HG02571 (cell line): Measurements from ENCODE around the gene ASTN2.

Experiments used
- ATAC-seq: cut with Tn5 transposase; IDR thresholded peaks from one replicate; pipeline ENCODE4 v1.9.1; 2021; ENCODE audit warnings: mild to moderate bottlenecking, moderate library complexity; ENCODE audit not compliant: unreplicated experiment

ASTN2 gene

GRCh38 chr9:116409638-116410037, 1005.2 kb downstream of the ASTN2 start:
- ATAC-seq, result no peak

DNA sequence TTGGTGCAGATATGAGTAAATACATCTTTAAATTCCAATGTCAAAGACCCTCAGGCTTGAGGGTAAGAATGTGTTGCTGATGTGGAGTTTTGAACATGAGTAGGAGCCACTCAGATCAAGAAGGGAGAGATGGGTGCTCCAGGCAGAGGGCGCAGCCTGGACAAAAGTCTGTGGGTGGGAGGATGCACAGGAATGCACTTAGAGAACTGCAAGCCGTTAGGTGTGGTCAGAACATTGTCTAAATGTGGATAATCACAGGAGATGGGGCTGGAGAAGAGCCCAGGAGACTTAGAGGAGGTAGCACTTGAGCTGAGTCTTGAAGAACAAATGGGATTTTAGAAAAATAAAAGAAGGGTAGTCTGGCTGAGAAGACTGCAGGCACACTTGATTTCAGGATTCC, 1005.7 kb downstream of the ASTN2 start:
- ATAC-seq, result no peak

DNA sequence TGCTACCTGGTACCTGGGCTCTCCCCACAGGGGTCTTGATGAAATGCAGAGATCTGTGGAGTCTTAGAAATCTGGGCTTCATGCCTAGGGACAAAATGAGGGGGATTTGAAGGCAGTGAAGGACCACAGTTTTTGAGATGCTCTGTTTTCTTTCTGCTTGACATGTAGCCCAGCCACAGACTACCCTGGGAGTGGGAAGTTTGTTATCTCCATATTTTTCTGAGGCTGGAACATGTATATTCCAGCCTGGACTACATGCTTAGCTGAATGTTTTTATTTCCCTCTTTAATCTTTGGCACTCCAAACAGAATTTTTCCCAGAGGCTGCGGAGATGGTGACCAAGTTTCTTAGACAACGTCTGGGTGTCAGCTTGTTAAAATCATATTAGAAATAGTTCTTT, 1008.4 kb downstream of the ASTN2 start:
- no peak for ATAC-seq

DNA sequence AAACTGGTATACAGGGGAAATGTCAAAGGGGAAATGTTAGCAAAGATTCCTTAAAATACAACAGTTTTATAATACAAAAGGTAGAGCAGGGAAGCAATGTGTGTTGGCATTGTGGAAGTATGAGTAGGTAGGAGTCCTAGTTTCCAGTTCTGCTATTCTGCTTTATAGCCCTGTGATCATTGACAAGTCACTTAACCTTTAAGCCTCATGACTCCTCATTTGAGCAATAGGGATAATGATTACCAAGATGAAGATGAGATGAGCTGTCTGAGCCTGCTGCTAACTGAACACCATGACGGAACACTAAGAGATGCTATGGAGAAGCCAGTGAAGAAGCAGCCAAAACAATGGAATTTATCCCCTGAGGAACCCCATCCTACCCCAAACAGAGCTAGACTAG, 1009.5 kb downstream of the ASTN2 start:
- ATAC-seq, result no peak

GRCh38 chr9:116404228-116404627, 1010.6 kb downstream of the ASTN2 start:
- no peak for ATAC-seq

DNA sequence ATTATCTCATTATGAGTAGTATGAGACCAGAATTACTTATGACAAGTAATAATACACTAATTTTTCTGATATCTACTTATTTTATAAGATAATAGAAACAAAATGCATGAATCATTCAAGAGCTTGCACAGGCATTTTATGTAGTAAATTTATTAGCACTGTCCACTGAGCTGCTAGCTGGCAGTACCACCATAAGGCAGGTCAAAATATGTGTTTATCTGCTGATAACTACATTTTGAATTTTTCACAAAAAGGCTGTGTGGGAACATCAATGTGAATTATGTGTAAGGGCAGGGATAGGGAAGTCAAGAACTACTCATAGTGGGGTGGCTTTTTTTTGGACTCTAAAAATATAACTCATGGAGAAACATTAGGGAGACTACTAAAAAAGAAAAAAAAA, 1011.7 kb downstream of the ASTN2 start:
- ATAC-seq, result no peak

GRCh38 chr9:116395699-116396037, 1019.2 kb downstream of the ASTN2 start:
- no peak for ATAC-seq

DNA sequence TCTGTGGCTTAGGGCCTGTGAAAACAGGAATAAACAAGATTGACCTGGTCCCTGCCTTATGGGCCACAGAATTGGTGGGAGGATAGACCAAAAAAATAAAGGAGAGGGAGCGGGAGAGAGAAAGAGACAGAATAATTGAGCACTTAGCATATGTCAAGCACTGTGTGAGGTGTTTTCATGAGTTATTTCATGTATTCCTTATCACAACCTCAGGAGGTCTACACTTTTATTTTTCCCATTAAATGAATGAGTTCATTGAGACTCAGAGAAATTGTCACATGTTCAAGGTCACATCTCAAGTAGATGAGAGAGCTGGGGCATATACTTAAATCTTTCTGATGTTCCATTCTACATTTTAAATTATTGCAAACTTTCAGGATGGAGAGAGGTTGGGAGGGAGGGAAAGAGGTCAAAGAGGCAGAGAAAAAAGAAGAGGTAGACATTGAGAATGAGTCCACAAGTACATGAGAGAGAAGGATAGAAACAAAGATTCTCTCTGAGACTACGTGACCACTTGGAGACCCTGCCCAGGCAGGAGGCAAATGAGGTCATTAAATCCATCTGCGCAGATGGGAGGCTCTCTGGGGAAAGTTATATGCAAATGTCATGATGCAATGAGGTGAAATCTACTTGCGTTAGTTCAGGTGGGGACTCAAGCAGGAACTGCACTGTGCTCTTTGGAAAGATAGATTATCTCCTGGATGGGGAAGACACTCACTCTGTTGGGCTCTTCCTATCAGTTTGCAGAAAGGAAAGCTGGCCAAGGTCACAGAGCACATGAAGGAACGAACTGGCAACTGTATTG, 1019.8 kb downstream of the ASTN2 start:
- ATAC-seq, result no peak

GRCh38 chr9:116394070-116394469, 1020.8 kb downstream of the ASTN2 start:
- ATAC-seq, result no peak

DNA sequence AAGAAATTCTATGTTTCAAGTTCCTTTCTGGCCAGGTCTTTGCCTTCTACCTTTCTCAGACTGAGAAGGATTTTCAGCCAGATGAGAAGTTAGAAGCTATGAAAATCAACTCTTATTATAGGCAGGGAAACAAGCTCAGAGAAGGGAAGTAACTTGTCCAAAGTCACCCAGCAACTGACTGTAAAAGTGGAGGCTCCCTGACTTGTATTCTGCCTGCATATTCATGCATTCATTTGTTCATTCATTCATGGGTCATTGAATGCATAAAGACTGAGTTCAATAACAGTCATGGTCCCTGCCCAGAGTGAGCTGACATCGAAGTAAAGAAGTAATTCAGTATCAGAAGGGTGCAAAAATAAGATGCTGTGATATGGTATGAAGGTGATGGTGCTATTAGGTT, 1021.7 kb downstream of the ASTN2 start:
- ATAC-seq, result no peak

- no peak for ATAC-seq
Observed at GRCh38 chr9:116391306-116391900, 1023.5 kb downstream of the ASTN2 start.

- ATAC-seq, result no peak
Observed at GRCh38 chr9:116390303-116391228, 1024.3 kb downstream of the ASTN2 start.

- ATAC-seq, result no peak
Observed at GRCh38 chr9:116389541-116390302, 1025.1 kb downstream of the ASTN2 start.

DNA sequence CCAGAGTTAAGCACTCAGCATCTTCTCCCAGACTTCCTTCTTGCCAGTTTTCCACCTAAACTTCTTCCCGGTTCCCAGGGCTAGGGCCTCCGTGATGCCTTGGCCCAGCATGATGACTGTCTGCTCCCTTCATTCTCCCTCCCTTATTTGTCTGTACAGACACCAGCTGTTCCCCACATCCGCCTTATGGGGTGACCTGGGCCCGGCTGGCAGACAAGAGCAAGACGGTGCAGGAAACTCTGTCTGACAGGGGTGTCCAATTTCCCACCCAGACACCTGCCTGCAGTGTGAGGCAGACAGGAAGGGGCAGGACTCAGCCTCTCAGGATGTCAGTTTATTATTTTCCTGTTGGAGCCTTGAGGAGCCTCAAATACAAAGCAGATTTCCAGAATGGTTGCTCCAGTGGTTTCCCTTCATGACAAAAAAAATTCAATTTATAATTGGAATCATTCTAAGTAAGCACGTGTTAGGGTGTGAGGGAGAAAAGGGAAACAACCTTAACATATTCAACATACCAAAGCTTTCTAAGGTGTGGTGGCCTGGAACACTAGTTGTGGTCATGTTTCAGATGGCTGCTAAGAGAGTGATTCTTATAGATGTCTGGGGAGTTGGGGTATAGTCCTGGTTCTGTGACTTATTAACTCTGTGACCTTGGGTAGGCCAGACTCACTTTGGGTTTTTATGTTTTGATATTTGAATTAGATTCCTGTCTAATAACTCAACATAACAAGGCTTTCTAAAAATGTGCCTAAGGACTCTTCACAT, 1026.7 kb downstream of the ASTN2 start:
- no peak for ATAC-seq

DNA sequence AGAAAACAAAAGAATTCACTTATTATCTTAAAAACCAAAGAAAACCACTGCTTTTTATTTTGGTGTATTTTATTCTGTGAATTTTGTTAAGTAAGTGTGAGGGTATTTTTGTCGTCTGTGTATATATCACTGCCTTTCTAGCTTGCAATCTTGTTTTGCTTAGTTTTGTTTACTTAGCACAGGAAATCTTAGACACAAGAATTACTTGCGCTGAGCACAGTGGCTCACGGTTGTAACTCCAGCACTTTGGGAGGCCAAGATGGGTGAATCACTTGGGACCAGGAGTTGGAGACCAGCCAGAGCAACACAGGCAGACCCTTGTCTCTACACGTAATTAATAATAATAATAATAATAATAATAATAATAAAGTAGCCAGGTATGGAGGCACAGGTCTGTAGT, 1030.9 kb downstream of the ASTN2 start:
- no peak for ATAC-seq

DNA sequence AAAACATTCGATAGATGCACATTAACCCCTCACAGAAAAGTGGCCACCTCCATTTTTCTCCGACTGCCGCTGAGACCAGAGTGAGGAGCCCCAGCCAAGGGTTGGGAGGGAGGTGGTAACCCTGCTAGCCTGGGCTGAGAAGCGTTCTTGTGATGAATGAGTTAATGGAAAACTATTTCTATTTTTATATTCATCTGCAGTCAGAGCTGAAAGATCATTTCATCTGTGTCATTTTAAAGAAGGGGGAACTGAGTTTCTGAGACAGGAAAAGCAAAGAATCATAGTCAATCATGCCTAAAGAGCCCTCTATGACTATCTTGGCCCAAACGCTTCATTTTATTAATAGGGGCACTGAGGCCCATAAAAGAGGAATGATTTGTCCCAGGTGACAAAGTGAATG, 1031.7 kb downstream of the ASTN2 start:
- ATAC-seq, result no peak

- ATAC-seq, result no peak
Observed at GRCh38 chr9:116382053-116382452, 1032.8 kb downstream of the ASTN2 start.

DNA sequence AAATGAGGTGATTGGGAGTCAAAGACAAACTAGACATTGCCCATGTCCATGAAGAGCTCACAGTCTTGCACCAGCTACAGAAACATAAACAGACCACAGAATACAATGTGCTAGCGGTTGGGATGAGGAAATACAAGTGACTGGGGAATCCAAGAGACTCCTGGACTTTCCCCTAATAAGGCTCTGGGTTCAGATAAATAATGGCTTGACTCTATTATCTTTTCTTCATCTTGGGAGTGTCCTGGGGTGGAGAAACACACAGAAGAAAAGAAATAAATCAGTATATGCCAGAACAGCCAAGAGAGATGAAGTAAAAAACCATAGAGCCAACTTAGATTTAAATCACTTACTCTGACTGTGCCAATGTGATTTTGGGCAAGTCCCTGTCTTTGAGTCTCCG, 1033.5 kb downstream of the ASTN2 start:
- no peak for ATAC-seq

DNA sequence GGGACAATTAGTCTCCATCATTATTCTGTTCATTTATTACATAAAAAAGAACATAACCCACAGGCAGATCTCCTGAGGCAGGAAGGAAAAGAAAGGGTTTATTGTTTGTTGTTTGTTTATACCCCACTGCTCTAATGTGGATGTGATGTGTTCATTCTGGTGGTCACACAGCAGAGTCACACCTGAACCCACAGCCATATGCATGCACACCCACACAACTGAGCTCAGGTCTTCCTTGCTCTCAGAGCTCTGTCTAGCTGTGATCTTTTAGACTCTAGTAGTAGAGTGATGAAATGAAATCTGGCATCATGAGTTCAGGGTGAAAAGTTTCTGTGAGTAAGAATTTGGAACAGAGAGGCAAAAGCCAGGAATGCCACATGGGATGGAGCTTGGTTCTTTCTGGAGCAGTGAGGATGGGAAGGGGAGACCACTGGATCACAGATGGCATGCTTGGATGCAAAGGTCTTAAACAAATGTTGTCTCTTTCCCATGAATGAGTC, 1034.3 kb downstream of the ASTN2 start:
- ATAC-seq, result no peak

DNA sequence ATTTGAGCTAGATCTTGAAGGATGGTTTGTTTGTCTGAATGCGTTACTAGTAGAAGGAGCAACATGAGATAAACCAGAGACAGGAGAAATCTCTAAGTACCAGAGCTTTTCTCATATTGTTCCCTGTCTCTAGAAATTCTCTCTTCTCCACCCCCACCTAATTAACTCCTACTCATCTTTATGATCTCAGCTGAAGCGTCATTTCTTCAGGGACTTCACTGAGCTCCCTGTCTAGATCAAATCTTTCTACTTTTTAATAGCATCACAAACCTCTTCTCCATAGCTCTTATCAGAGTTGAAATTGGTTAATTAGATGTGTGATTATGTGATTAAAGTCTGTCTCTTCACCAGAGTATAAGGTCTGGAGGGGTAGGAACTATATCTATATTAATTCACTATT, 1035.0 kb downstream of the ASTN2 start:
- no peak for ATAC-seq
